Bone marrow (tissue), 2 donors: ENCODE results near the gene PROK2.

Experiments used
- DNase-seq, 2 donors: peaks; one replicate each; lab custom pipeline; 2025; lab: John Stamatoyannopoulos, UW

The PROK2 gene

DNA sequence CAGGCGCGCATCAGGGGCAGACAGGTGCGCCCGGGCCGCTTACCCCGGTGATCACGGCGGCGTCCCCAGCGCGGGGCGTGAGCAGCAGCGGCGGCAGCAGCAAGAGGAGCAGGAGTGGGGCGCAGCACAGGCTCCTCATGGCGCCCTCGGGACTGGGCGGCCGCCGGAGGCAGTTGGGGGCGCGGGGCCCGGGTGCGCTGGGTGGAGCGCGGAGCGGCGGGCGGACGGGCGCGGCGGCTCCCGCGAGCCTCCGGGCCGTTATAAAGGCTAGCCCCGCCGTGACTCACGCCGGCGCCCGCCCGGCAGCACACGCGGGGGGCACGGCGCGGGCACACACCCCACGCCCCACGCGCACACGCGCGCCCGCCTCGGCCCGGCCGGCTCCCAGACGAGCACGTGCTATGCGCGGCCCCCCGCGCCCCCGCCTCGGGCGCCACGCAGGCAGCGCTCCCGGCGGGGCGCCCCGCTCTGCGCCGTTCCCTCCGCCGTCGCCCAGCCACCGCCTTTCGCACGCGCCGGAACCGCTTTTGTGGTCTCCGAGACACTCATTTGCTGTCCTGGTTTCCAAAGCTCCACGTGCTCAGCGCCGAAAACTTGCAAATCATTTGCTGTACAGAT is at the start of gene PROK2:
Gene PROK2 (minus strand): TSS at position 235 of the 618 bp plus-strand sequence. CDS start 96 bp downstream, at position 139.
- peak in 1 of 2 donors; percentile 25 for DNase-seq

DNA sequence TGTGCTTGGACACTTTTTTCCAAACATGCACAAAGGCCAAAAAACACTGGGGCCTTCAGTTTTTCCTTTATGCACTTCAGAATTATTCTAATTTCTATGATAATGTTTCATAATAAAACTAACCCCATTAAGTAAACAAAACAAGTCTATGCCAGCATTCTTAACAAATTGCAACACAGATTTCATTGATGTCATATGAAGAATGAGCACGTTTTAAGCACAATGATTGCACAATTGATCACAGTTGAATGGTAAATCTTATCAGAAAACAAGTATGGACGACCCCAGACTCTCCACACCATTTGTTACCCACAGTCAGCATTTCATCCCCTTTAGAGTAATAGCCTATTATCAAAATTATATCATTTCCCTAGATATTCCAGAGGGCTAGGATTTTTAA is 46.7 kb upstream of the PROK2 start:
- no peak for DNase-seq

DNA sequence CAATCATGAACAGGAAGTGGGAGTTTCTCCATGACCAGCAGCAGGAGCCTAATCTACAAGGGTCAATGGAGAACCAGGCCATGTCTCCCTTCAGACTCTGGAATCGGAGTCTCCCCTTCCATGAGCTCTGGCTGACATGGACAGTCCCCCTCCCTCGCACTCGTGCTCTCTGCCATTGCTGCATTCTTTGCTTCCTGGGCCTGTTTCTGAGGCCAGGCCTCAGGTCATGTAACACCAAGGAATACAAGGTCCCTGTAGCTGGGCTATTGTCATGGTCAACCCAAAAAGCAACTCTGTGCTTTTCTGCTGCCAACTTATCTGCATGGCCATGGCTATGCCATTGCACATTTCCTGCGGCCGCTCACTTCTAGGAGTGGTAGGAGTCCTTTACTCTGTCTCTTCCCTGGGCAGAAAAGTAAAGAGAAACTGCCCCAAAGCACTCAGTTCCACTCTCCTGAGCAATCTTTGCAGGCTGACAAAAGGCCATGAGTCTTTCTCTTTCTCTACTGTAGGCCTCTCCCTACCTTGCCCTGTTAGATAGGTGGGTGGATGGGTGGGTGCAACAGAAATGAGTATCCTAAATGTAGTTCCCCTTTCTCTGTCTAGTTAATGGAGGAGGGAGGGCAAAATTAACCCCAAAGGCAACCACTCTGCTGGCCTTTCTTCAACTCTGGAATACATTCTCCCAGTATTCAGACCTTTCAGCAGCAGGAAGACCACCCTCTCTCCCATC is 40.8 kb upstream of the PROK2 start:
- no peak for DNase-seq

GRCh38 chr3:71821116-71821515 is 36.2 kb upstream of the PROK2 start:
- DNase-seq = no peak

- DNase-seq = no peak
These were observed 32.3 kb upstream of the PROK2 start for GRCh38 chr3:71817262-71817661.

- DNase-seq = no peak
These were observed 31.8 kb upstream of the PROK2 start for GRCh38 chr3:71816767-71817156.

- DNase-seq = no peak
These were observed 30.6 kb upstream of the PROK2 start for GRCh38 chr3:71815340-71816067.

DNA sequence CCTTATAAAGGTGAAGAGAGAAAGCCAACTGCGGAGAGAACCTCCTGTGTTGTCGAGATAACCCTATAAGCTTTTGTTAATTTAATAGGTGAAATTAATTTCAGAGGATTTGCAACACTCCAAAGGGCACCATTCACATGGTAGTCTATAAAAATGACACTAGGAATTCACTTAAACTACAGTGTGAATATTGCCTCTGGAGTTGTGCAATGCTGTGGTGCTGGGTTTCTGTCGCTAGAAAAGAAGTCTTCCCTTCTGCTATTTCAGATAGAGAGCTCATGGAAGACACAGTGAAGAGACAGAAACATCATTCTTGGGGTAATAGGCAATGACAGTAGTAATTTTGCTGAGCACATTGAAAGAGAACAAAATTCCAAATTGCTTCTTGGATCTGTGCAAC is 28.8 kb upstream of the PROK2 start:
- no peak for DNase-seq

DNA sequence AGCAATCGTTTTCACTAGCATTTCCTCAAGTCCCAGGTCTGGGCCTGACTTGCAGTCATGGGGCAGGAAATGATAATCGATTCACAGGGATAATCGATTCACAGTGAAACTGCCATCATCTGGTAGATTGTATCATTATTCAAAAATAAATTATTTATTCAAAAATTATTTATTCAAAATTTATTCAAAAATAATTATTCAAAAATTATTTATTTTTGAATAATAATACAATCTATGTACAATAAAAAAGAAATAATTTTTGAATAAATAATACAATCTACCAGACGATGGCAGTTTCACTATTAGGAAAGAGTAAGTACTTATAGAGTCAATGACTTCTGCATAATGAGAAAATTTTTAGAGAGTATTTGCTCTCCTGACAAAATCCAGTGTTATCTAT is 28.1 kb upstream of the PROK2 start:
- no peak for DNase-seq

- DNase-seq = no peak
These were observed 25.1 kb upstream of the PROK2 start for GRCh38 chr3:71810056-71810455.

- DNase-seq = no peak
These were observed 24.5 kb upstream of the PROK2 start for GRCh38 chr3:71809321-71810026.

DNA sequence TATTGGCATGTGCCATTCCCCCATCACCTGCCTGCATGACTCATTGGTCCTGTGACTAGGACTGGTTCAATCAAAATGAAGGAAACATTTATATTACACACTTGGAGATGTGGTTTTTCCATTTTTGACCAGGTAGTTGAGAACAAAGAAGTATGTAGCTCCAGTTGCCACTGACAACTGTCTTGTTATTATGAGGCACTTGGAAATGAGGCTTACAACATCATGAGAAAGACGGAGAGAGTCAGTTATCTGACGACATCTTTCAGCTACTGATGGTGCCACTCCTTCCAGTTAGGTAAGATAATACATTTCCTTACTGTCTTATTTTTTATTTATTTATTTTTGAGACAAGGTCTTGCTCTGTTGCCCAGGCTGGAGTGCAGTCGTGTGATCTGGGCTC is 21.8 kb upstream of the PROK2 start:
- DNase-seq = no peak

- no peak for DNase-seq
These were observed 20.7 kb upstream of the PROK2 start for GRCh38 chr3:71805691-71806090.

- DNase-seq = peak in 1 of 2 donors; percentile 87
These were observed 20.3 kb upstream of the PROK2 start for GRCh38 chr3:71805199-71805598.

- DNase-seq = no peak
These were observed 18.3 kb upstream of the PROK2 start for GRCh38 chr3:71803248-71803647.

DNA sequence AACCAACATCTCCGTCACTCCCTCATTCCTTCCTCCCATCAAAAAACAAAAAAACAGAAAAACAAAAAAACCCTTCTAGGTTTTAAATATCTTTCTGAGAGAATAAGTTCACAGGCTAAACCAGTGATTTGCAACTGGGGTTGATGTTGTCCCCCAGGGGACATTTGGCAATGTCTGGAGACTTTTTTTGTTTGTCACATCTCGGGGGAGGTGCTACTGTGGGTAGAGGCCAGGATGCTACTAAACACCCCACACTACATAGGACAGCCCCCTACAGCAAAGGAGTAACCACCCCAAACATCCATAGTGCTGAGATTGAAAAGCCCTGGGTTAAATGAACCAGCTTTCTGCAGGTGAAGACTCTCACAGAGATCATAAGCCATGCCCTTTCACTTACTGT is 17.0 kb upstream of the PROK2 start:
- DNase-seq = no peak

DNA sequence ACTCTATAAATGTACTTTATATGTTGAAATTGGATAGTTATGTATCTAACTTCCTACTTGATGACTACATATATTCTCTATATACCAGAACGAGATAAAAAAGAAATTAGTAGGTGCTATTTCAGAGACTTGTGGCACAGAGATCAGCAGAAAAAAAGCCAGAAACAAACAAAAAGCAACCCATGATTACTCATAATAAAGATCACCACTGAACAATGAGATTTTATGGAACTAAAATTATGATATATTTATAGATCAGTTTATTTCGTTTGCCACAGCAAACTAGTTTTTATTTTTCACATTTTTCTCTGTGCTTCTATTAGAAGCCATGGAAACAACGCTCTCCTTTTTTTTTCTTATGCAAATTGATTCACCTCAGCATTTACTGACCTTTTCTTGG is 15.1 kb upstream of the PROK2 start:
- no peak for DNase-seq

DNA sequence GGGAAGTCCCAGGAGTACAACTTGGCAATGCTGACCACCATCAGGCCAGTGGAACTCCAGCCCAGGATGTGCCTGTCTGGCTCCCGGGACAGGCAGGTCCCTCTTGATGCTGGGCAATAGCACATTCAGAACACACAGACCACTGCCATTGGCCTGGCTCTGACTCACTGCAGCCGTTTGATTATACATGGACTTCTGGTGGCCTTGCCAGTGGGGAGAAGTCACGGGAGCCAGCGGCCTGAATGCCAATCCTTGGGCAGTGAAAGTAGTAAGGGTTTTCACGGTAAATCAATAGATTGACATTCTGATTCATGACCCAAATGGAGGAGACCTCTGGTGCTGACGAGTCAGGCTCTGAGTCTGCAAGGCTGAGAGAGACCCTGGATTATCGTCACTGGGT is 12.5 kb upstream of the PROK2 start:
- no peak for DNase-seq

DNA sequence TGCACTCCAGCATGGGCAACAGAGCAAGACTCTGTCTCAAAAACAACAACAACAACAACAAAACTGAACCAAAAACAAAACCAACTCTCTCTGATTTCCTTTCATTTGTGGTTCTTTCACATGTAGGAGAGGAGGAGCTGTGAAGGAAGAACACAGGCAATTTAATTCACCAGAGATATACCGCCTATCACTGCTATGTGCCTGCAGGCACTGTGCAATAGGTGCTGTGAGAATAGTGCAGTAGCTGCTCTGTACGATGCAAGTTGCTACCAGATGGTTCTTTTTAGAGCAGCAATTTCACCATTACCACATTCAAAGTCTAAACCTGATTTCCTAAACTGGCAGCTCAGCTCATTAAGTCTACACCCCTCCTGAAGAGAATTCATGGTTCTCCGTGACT is 11.3 kb upstream of the PROK2 start:
- DNase-seq = no peak

- no peak for DNase-seq
These were observed 6.7 kb upstream of the PROK2 start for GRCh38 chr3:71791634-71792033.

DNA sequence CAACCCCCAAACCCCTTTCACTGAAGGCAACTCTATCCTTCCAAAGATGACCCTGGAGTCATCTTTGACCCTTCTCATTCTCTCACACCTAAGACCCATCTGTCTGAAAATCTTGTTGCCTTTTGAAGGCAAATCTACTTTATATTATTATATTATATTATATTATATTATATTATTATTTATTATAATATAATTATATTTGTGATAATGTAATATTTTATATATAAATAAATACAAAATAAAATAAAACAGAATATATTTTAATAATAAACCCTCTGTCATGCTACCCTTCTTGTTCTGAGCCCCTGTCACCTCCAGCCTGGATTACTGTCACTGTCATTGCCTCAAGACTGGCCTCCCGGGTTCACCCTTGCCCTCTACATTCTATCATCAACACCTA is 5.0 kb upstream of the PROK2 start:
- DNase-seq = no peak

- DNase-seq = no peak
These were observed 3.0 kb upstream of the PROK2 start for GRCh38 chr3:71787851-71788405.
